MM.1S (cell line): ENCODE results near the gene PPIG.

ENCODE experiments used
- EZH2 ChIP-seq: fragments of 300-600 bp; sonication (generic); optimal IDR thresholded peaks from 2 replicates; pipeline ENCODE3; 2017; ENCODE audit warnings: low read depth, mild to moderate bottlenecking, antibody characterized with exemption, low read length, mixed read lengths
- EZH2phosphoT487 ChIP-seq: fragments of 300-600 bp; sonication (generic); IDR thresholded peaks from 2 replicates; pipeline ENCODE4 v1.6.1; 2018; ENCODE audit warnings: antibody characterized with exemption, low read length
- TF ChIP-seq, protein P1 (sequence below): fragments of 300-600 bp; sonication (generic); IDR thresholded peaks from 2 replicates; pipeline ENCODE4 v1.5.1; 2016; ENCODE audit warnings: antibody characterized with exemption, low read length, mixed read lengths

DNA sequence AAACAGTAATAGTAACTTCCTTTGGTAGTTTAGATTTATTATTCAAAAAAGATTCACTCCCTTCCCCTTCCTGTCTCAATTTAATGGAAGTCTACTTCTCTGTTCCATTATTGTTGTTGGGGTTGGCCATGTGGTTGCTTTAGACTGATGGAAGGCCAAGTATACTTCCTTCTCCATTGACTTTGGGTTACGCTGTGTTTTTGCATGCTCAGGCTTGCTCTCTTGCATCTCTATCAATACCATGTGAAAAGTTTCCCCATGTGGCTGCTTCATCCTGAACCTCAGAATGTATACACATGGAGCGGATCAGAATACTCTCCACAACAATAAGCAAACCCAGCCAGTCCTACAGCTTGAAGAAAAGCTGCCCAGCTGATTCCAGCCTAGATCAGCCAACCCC lies 89.8 kb downstream of the PPIG start:
- TF ChIP-seq, protein P1, sequence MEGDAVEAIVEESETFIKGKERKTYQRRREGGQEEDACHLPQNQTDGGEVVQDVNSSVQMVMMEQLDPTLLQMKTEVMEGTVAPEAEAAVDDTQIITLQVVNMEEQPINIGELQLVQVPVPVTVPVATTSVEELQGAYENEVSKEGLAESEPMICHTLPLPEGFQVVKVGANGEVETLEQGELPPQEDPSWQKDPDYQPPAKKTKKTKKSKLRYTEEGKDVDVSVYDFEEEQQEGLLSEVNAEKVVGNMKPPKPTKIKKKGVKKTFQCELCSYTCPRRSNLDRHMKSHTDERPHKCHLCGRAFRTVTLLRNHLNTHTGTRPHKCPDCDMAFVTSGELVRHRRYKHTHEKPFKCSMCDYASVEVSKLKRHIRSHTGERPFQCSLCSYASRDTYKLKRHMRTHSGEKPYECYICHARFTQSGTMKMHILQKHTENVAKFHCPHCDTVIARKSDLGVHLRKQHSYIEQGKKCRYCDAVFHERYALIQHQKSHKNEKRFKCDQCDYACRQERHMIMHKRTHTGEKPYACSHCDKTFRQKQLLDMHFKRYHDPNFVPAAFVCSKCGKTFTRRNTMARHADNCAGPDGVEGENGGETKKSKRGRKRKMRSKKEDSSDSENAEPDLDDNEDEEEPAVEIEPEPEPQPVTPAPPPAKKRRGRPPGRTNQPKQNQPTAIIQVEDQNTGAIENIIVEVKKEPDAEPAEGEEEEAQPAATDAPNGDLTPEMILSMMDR, result no peak
- no peak for TF ChIP-seq EZH2phosphoT487
- no peak for TF ChIP-seq EZH2
